Kidney (tissue), 14 donors: ENCODE results near the gene GNAI3. TPM values are rescaled to one million over a fixed set of nuclear protein-coding genes. Genes with fewer than 3 reads are reported as not detected.

ENCODE experiments used
- DNase-seq, 5 donors: peaks; one replicate each; pipeline ENCODE4 v3.0.0-alpha.2; 2013 to 2020
- FAIRE-seq: peaks from 2 replicates; lab custom pipeline; 2012; peaks lifted over from hg19 to GRCh38; lab: Jason Lieb, UNC
- H3K27ac ChIP-seq, 2 donors: one replicate each; pipeline ENCODE4 v1.7.0; 2013; ENCODE audit warnings: low read depth in 2 of 2, low read length in 2 of 2, inconsistent platforms in 1 of 2
- H3K27me3 ChIP-seq: one replicate; pipeline ENCODE4 v1.7.1; 2013; ENCODE audit warnings: low read length, inconsistent platforms; ENCODE audit not compliant: control insufficient read depth, insufficient read depth
- H3K36me3 ChIP-seq, 3 donors: one replicate each; pipeline versions ENCODE4 v1.7.0 to v1.7.1; 2013; ENCODE audit warnings: low read length in 3 of 3, control low read depth in 1 of 3, inconsistent platforms in 1 of 3; ENCODE audit not compliant: insufficient read depth in 3 of 3, control insufficient read depth in 2 of 3
- H3K4me1 ChIP-seq, 3 donors: one replicate each; pipeline versions ENCODE4 v1.7.0 to v1.7.1; 2013; ENCODE audit warnings: low read length in 3 of 3, inconsistent platforms in 1 of 3, low read depth in 1 of 3; ENCODE audit not compliant: control insufficient read depth in 2 of 3, insufficient read depth in 2 of 3
- H3K4me3 ChIP-seq, 3 donors: one replicate each; pipeline versions ENCODE4 v1.7.0 to v1.8.1; 2013; ENCODE audit warnings: low read length in 3 of 3, control low read depth in 1 of 3, inconsistent platforms in 1 of 3
- H3K9ac ChIP-seq, 3 donors: one replicate each; pipeline versions ENCODE4 v1.7.0 to v1.7.1; 2013; ENCODE audit warnings: low read length in 3 of 3, control low read depth in 1 of 3, inconsistent platforms in 1 of 3
- H3K9me3 ChIP-seq, 3 donors: one replicate each; pipeline versions ENCODE4 v1.7.0 to v1.7.1; 2013; ENCODE audit warnings: low read length in 3 of 3, control low read depth in 1 of 3, inconsistent platforms in 1 of 3; ENCODE audit not compliant: control insufficient read depth in 2 of 3, insufficient read depth in 1 of 3
- CTCF ChIP-seq: IDR thresholded peaks from 3 replicates; pipeline ENCODE4 v1.5.1; 2012; ENCODE audit warnings: mild to moderate bottlenecking, moderate library complexity, borderline replicate concordance; ENCODE audit not compliant: insufficient read depth; ENCODE audit errors: extremely low read depth
- intact Hi-C: fragments of 100-400 bp; cut with DNase I; formaldehyde crosslinking; loops from one replicate; pipeline ENCODE4 v1.11.1; 2022
- polyA plus RNA-seq: library from polyadenylated mRNA; stranded (reverse); fragments of 350-450 nt; fragmentation: Illumina TruSeq; extraction: RNeasy Lipid Tissue Mini Kit (QIAGEN cat#74804); gene quantifications from one replicate; pipeline ENCODE4 v1.2.3, GENCODE V29; 2014; ENCODE audit warnings: low read depth, low replicate concordance; ENCODE audit not compliant: insufficient read depth
- total RNA-seq: library from RNA; stranded (reverse); fragmentation: NEBNext Ultra II Directional; extraction: Animal tissue kit (Norgen Biotek cat#: 25700); gene quantifications from one replicate; pipeline ENCODE4 v1.2.1, GENCODE V29; 2021
- donor health status: control.
- donor health status: control.
- donor health status: control.
- donor health status: control.
- donor health status: control.
- donor health status: DM: yes; HTN: yes; CAD: no.
- donor health status: Normal renal cell carcinoma (clear cell type).

The GNAI3 gene
- total and polyA plus RNA-seq, 2 donors from 2014 or later, result 4.2 to 8.0 TPM

- intact Hi-C loops, result loop anchor here (5.0 kb wide), 1 partner anchor 128 kb away; no protein-coding TSS in a partner anchor
- Histone ChIP-seq H3K36me3 (no peaks in the 10 kb centered on the region), H3K9me3 (no peaks in the 10 kb centered on the region), H3K27ac (no peak overlapping the region), H3K9ac (no peak overlapping the region), H3K4me1 (peaks cover 0 to 5% (median 4%) of the 10 kb centered on the region in 3 donors), H3K27me3 (no peaks in the 10 kb centered on the region), H3K4me3 (no peak overlapping the region)
- no peak for TF ChIP-seq CTCF
- FAIRE-seq, result no peak
- DNase-seq, result peak in 1 of 5 donors; percentile 67
Measured at GRCh38 chr1:109644670-109645069, 96.3 kb downstream of the GNAI3 start.

GRCh38 chr1:109649491-109649914 lies 101.1 kb downstream of the GNAI3 start:
- FAIRE-seq (peak; percentile 42), DNase-seq (peak in 2 of 5 donors; percentile 30 to 77)
- Histone ChIP-seq H3K36me3 (no peaks in the 10 kb centered on the region), H3K9me3 (no peaks in the 10 kb centered on the region), H3K9ac (peak overlapping the region in 1 of 3 donors; percentile 4), H3K4me3 (peak overlapping the region in 2 of 3 donors; percentile 2 to 50), H3K4me1 (peaks cover 0 to 2% (median under 1%) of the 10 kb centered on the region in 3 donors), H3K27me3 (no peaks in the 10 kb centered on the region), H3K27ac (no peak overlapping the region)
- TF ChIP-seq CTCF, result peak; percentile 31
- intact Hi-C loops, result no loop called here

- H3K4me1 ChIP-seq, result peaks cover 0 to 8% (median 4%) of the 10 kb centered on the region in 3 donors
- no peaks in the 10 kb centered on the region for H3K27me3 ChIP-seq
- H3K4me3 ChIP-seq, result no peak overlapping the region
- H3K36me3 ChIP-seq, result no peaks in the 10 kb centered on the region
- intact Hi-C loops, result no loop called here
- no peak for TF ChIP-seq CTCF
- DNase-seq (no peak), FAIRE-seq (no peak)
- no peaks in the 10 kb centered on the region for H3K9me3 ChIP-seq
- no peak overlapping the region for H3K9ac ChIP-seq
- H3K27ac ChIP-seq, result no peak overlapping the region
Measured at GRCh38 chr1:109650609-109651008, 102.2 kb downstream of the GNAI3 start.

- intact Hi-C loops, result no loop called here
- no peaks in the 10 kb centered on the region for H3K9me3 ChIP-seq
- H3K36me3 ChIP-seq, result no peaks in the 10 kb centered on the region
- peaks cover 0 to 11% (median 4%) of the 10 kb centered on the region in 3 donors for H3K4me1 ChIP-seq
- H3K4me3 ChIP-seq, result no peak overlapping the region
- DNase-seq (no peak), FAIRE-seq (no peak)
- no peak for TF ChIP-seq CTCF
- no peak overlapping the region for H3K27ac ChIP-seq
- no peak overlapping the region for H3K9ac ChIP-seq
- H3K27me3 ChIP-seq, result no peaks in the 10 kb centered on the region
Measured at GRCh38 chr1:109652402-109652801, 104.0 kb downstream of the GNAI3 start.
